ENCODE results near the gene OSER1.
A peak's percentile ranks its signal among the peaks of the same experiment; 100 is the strongest.

The OSER1 gene

GRCh38 chr20:44187772-44188709 is 22.5 kb downstream of the OSER1 start:
- H2AFZ ChIP-seq (ENCODE audit: low read depth, low read length): peak overlapping the region; percentile 17; the same call in 1 of the 2 replicates
- ATAC-seq (ENCODE audit: insufficient read depth, low read depth) (no peak), DNase-seq (no peak)
- no peaks in the 10 kb centered on the region for H3K36me3 ChIP-seq (ENCODE audit: insufficient read depth, low read length)
- TF ChIP-seq EZH2 (IDR thresholded peaks at IDR 0.05; ENCODE audit: borderline replicate concordance, low read depth, low read length, severe bottlenecking): no peak
- TF ChIP-seq, protein P1, sequence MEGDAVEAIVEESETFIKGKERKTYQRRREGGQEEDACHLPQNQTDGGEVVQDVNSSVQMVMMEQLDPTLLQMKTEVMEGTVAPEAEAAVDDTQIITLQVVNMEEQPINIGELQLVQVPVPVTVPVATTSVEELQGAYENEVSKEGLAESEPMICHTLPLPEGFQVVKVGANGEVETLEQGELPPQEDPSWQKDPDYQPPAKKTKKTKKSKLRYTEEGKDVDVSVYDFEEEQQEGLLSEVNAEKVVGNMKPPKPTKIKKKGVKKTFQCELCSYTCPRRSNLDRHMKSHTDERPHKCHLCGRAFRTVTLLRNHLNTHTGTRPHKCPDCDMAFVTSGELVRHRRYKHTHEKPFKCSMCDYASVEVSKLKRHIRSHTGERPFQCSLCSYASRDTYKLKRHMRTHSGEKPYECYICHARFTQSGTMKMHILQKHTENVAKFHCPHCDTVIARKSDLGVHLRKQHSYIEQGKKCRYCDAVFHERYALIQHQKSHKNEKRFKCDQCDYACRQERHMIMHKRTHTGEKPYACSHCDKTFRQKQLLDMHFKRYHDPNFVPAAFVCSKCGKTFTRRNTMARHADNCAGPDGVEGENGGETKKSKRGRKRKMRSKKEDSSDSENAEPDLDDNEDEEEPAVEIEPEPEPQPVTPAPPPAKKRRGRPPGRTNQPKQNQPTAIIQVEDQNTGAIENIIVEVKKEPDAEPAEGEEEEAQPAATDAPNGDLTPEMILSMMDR (IDR thresholded peaks at IDR 0.05; ENCODE audit: borderline replicate concordance, extremely low read depth, low read length, poor library complexity, severe bottlenecking): no peak
- H3K4me2 ChIP-seq (ENCODE audit: insufficient read depth, low read length): no peak overlapping the region
- H3K9ac ChIP-seq (ENCODE audit: low read depth, low read length): no peak overlapping the region
- no peak overlapping the region for H3K27ac ChIP-seq (ENCODE audit: low read length)
- H3K4me1 ChIP-seq (ENCODE audit: insufficient read depth, low read length): no peaks in the 10 kb centered on the region
- peaks cover 3% of the 10 kb centered on the region; the same call in 1 of the 2 replicates for H4K20me1 ChIP-seq (ENCODE audit: insufficient read depth, low read length)
- H3K4me3 ChIP-seq (ENCODE audit: low read depth in 1 of 2, low read length in 2 of 2): no peak overlapping the region
- H3K9me3 ChIP-seq (ENCODE audit: insufficient read depth, low read length, severe bottlenecking): no peaks in the 10 kb centered on the region
- H3K79me2 ChIP-seq (ENCODE audit: insufficient read depth, low read length): no peaks in the 10 kb centered on the region
- peaks cover 17% of the 10 kb centered on the region for H3K27me3 ChIP-seq (ENCODE audit: insufficient read depth, low read length, poor library complexity)

GRCh38 chr20:44187054-44187771 is 23.4 kb downstream of the OSER1 start, which contains the start of gene JPH2:
Gene JPH2 (minus strand): TSS chr20:44187188. CDS start chr20:44186705, 483 bp downstream.
- H3K79me2 ChIP-seq (ENCODE audit: insufficient read depth, low read length): no peaks in the 10 kb centered on the region
- H3K9me3 ChIP-seq (ENCODE audit: insufficient read depth, low read length, severe bottlenecking): no peaks in the 10 kb centered on the region
- TF ChIP-seq, protein P1 (IDR thresholded peaks at IDR 0.05; ENCODE audit: borderline replicate concordance, extremely low read depth, low read length, poor library complexity, severe bottlenecking): no peak
- TF ChIP-seq EZH2 (IDR thresholded peaks at IDR 0.05; ENCODE audit: borderline replicate concordance, low read depth, low read length, severe bottlenecking): no peak
- H2AFZ ChIP-seq (ENCODE audit: low read depth, low read length): peak within 1 kb of the TSS; percentile 17; the same call in 1 of the 2 replicates
- no peak within 1 kb of the TSS for H3K9ac ChIP-seq (ENCODE audit: low read depth, low read length)
- H4K20me1 ChIP-seq (ENCODE audit: insufficient read depth, low read length): peaks cover 3% of the 10 kb centered on the region; the same call in 1 of the 2 replicates
- no peak for ATAC-seq (ENCODE audit: insufficient read depth, low read depth)
- H3K4me1 ChIP-seq (ENCODE audit: insufficient read depth, low read length): no peaks in the 10 kb centered on the region
- no peak for DNase-seq
- peaks cover 19% of the 10 kb centered on the region for H3K27me3 ChIP-seq (ENCODE audit: insufficient read depth, low read length, poor library complexity)
- H3K4me3 ChIP-seq (ENCODE audit: low read depth in 1 of 2, low read length in 2 of 2): no peak within 1 kb of the TSS
- H3K4me2 ChIP-seq (ENCODE audit: insufficient read depth, low read length): no peak within 1 kb of the TSS
- H3K27ac ChIP-seq (ENCODE audit: low read length): no peak within 1 kb of the TSS
- no peaks in the 10 kb centered on the region for H3K36me3 ChIP-seq (ENCODE audit: insufficient read depth, low read length)

GRCh38 chr20:44186674-44187053 is 23.9 kb downstream of the OSER1 start:
- H3K4me1 ChIP-seq (ENCODE audit: insufficient read depth, low read length): no peaks in the 10 kb centered on the region
- peaks cover 3% of the 10 kb centered on the region; the same call in 1 of the 2 replicates for H4K20me1 ChIP-seq (ENCODE audit: insufficient read depth, low read length)
- no peaks in the 10 kb centered on the region for H3K9me3 ChIP-seq (ENCODE audit: insufficient read depth, low read length, severe bottlenecking)
- DNase-seq (no peak), ATAC-seq (ENCODE audit: insufficient read depth, low read depth) (no peak)
- no peak for TF ChIP-seq EZH2 (IDR thresholded peaks at IDR 0.05; ENCODE audit: borderline replicate concordance, low read depth, low read length, severe bottlenecking)
- TF ChIP-seq, protein P1 (IDR thresholded peaks at IDR 0.05; ENCODE audit: borderline replicate concordance, extremely low read depth, low read length, poor library complexity, severe bottlenecking): no peak
- no peaks in the 10 kb centered on the region for H3K36me3 ChIP-seq (ENCODE audit: insufficient read depth, low read length)
- H3K4me3 ChIP-seq (ENCODE audit: low read depth in 1 of 2, low read length in 2 of 2): no peak overlapping the region
- H3K4me2 ChIP-seq (ENCODE audit: insufficient read depth, low read length): no peak overlapping the region
- H3K27me3 ChIP-seq (ENCODE audit: insufficient read depth, low read length, poor library complexity): peaks cover 20% of the 10 kb centered on the region
- H3K9ac ChIP-seq (ENCODE audit: low read depth, low read length): no peak overlapping the region
- H2AFZ ChIP-seq (ENCODE audit: low read depth, low read length): no peak overlapping the region
- no peaks in the 10 kb centered on the region for H3K79me2 ChIP-seq (ENCODE audit: insufficient read depth, low read length)
- no peak overlapping the region for H3K27ac ChIP-seq (ENCODE audit: low read length)
